ENCODE results near the gene GPC6.

GPC6 gene

DNA sequence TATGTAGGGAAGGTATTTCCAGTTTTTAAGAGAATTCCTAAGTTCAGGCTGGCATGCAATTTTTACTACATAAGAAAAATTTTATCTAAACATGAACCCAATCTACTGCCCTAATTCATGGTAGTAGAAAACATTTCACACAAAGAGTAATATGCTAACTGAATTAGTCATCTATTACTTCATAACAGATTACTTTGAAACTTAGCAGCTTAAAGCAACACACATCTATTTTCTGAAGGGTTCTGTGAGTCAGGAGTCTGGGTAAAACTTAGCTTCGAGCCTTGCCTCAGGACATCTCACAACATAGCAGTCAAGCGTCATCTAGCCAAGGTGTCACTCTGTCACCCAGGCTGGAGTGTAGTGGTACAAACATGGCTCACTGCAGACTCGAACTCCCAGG, 715.4 kb downstream of the GPC6 start:
- FAIRE-seq = no peak
- no peak for DNase-seq (ENCODE audit: insufficient read length)
- TF ChIP-seq TAF1 (IDR thresholded peaks at IDR 0.05; ENCODE audit: borderline replicate concordance, low read depth, low read length) (no peak), POLR2AphosphoS5 (IDR thresholded peaks at IDR 0.05; ENCODE audit: low read depth, low read length) (no peak), POLR2A (IDR thresholded peaks at IDR 0.05; ENCODE audit: low read depth, low read length) (no peak)

DNA sequence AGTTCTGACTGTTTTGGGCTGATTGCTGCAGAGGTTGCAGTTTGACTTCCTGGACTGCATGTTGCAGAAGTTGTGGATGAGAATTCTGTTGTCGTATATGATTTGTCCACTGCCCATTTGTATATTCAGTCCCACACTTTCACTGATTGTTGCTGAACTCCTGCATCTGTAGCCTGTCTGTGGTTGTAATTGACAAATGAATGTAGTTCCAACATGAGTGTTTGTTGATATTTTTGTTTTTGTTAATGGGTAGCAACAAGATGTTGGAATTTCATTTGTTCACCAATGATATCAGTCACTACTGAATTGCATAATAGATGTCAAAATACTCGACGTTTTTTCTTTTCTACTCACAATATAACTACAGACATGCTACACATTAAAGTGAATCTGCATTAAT, 719.0 kb downstream of the GPC6 start:
- no peak for FAIRE-seq
- no peak for DNase-seq (ENCODE audit: insufficient read length)
- no peak for TF ChIP-seq POLR2AphosphoS5 (IDR thresholded peaks at IDR 0.05; ENCODE audit: low read depth, low read length)
- no peak for TF ChIP-seq TAF1 (IDR thresholded peaks at IDR 0.05; ENCODE audit: borderline replicate concordance, low read depth, low read length)
- TF ChIP-seq POLR2A (IDR thresholded peaks at IDR 0.05; ENCODE audit: low read depth, low read length) = no peak

DNA sequence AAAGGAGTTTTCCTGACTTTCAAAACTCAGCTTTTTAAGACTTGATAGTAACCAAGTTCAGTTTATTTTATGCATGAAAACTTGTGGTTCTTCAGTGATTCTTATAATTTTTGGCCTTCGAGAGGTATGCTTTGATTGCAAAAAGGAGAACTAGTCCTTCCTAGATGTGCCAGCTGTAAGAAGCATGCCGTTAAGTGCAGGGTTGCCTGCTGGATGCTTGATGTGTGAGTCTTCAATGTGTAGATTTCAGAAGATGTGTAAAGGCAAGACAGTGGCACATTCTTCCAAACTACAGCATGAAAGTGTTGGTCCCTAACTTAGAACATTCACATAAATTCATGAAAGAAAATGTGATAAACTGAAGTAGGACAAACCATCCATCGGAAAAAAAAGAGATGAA, 720.4 kb downstream of the GPC6 start:
- FAIRE-seq (no peak), DNase-seq (ENCODE audit: insufficient read length) (no peak)
- TF ChIP-seq TAF1 (IDR thresholded peaks at IDR 0.05; ENCODE audit: borderline replicate concordance, low read depth, low read length) (no peak), POLR2A (IDR thresholded peaks at IDR 0.05; ENCODE audit: low read depth, low read length) (no peak), POLR2AphosphoS5 (IDR thresholded peaks at IDR 0.05; ENCODE audit: low read depth, low read length) (no peak)

DNA sequence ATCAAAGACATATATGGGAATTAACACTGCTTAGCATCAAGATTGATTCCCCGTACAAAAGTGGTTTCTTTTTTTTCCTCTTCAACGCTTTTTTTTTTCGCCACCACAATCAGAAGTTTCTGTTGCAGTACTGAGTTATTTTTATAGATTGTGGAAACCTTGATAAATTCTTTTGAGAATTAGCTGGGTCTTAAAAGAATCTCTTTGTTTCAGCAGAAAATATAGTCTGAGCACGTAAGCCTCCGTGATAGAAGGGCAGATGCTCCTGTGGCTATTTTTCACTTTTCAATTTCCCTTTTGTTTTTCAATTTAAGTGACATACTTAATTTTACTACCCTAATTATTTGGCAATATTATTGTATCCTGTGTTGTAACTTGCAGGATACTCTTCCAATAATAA, 721.0 kb downstream of the GPC6 start:
- no peak for FAIRE-seq
- no peak for TF ChIP-seq POLR2AphosphoS5 (IDR thresholded peaks at IDR 0.05; ENCODE audit: low read depth, low read length)
- TF ChIP-seq POLR2A (IDR thresholded peaks at IDR 0.05; ENCODE audit: low read depth, low read length) = no peak
- TF ChIP-seq TAF1 (IDR thresholded peaks at IDR 0.05; ENCODE audit: borderline replicate concordance, low read depth, low read length) = no peak
- DNase-seq (ENCODE audit: insufficient read length) = no peak

DNA sequence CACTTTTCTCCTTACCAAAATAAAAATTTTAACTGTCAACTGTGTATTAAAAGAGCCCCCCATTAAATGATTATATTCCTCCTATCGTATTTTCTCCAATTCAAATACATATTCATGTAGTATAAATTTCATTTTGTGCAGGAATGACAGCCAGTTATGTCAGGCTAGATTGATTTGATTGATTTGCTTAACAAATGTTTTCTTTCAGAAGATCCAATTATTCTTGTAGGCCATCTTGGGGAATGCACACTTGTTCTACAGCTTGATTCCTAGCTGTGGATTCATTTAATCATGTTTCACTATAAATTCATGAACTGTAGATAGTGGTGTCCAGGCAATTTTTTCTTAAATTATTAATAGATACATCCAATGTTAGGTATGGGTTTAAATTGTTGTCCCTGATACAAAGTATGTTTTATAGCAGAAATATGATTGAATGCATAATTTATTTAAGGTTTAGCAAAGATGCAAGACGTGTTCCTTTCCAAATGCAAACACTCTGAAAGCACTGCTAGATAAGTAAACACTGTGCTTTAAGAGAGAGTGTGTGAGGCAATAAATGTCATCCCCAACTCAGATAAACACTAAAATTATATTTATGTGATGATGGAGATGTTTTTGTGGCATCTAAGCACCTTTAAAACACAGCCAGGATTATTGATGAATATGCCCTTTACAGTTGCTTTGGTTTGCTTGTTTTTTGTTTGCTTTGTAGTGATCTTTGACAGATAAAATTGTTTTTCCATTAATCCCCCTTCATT, 721.7 kb downstream of the GPC6 start:
- TF ChIP-seq TAF1 (IDR thresholded peaks at IDR 0.05; ENCODE audit: borderline replicate concordance, low read depth, low read length) (no peak), POLR2AphosphoS5 (IDR thresholded peaks at IDR 0.05; ENCODE audit: low read depth, low read length) (no peak), POLR2A (IDR thresholded peaks at IDR 0.05; ENCODE audit: low read depth, low read length) (no peak)
- FAIRE-seq = no peak
- DNase-seq (ENCODE audit: insufficient read length) = no peak

DNA sequence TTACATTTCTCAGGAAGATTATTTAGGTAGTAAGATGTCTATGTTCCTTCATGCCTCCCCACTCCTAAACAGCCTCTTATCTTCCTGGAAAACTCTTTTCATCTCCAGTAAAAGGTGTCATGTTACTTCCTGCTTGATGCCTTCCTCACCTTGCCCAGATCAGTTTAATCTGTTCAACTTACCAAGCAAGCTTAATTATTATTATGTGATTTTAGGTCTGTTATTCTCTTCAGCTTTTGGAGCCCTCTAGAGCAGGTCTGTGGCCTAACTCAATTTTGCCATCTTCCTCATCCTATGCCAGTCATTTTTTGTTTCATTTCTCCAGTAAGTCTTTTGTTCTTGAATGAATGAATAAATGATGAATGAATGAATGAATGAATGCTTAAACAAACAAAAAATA, 724.5 kb downstream of the GPC6 start:
- FAIRE-seq (no peak), DNase-seq (ENCODE audit: insufficient read length) (no peak)
- TF ChIP-seq TAF1 (IDR thresholded peaks at IDR 0.05; ENCODE audit: borderline replicate concordance, low read depth, low read length) (no peak), POLR2AphosphoS5 (IDR thresholded peaks at IDR 0.05; ENCODE audit: low read depth, low read length) (no peak), POLR2A (IDR thresholded peaks at IDR 0.05; ENCODE audit: low read depth, low read length) (no peak)

DNA sequence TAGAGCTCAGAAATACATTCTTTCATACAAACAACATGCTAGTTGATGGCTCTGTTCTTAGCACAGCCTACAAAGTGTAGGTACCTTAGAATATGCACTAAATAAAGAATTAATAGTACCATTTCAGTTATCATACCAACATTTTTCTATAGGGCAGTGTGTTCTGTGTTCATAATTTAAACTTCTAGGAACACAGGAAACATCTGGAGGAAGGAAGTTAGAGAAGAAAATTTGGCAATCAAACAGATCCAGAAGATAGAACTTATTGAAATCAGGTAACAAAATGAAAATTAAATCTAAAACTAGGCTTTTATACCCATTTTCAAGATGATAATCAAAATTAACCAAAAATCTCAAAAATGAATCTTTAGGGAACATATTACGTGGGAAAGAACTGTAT, 725.3 kb downstream of the GPC6 start:
- no peak for DNase-seq (ENCODE audit: insufficient read length)
- no peak for FAIRE-seq
- no peak for TF ChIP-seq TAF1 (IDR thresholded peaks at IDR 0.05; ENCODE audit: borderline replicate concordance, low read depth, low read length)
- no peak for TF ChIP-seq POLR2A (IDR thresholded peaks at IDR 0.05; ENCODE audit: low read depth, low read length)
- no peak for TF ChIP-seq POLR2AphosphoS5 (IDR thresholded peaks at IDR 0.05; ENCODE audit: low read depth, low read length)

DNA sequence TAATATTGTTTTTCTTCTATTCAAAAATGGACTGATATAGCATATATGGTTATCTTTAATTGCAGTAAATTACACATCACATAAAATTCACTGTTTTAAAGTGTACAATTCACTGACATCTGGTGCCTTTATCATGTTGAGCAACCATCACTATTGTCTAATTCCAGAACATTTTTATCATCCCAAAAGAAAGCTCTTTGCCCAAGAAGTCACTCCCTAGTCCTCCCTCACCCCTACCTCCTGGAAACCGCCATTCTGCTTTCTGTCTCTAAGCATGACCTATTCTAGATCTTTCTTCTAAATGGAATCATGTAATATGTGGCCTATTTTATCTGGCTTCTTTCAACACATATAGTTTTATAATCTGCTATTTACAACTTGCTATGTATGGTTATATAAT, 727.2 kb downstream of the GPC6 start:
- no peak for TF ChIP-seq POLR2AphosphoS5 (IDR thresholded peaks at IDR 0.05; ENCODE audit: low read depth, low read length)
- no peak for TF ChIP-seq TAF1 (IDR thresholded peaks at IDR 0.05; ENCODE audit: borderline replicate concordance, low read depth, low read length)
- TF ChIP-seq POLR2A (IDR thresholded peaks at IDR 0.05; ENCODE audit: low read depth, low read length) = no peak
- FAIRE-seq (no peak), DNase-seq (ENCODE audit: insufficient read length) (no peak)

DNA sequence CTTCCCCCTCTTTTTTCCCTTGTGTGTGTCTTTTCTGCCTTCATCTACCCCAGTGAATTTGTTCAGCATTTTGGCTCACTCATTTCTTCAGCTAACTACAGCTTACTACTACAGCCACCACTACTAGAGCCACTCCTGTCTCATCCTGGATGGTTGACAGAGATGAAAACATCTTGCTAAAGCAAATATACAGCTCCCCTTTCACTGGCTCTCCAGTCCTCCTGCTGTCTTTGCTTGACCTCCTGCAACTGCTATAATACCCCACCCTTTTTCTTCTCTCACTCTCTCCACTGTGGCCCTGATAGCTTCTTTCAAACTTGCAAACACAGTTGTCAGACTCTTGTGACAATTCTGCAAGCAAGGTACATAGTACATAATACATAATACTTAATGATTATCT, 729.3 kb downstream of the GPC6 start:
- FAIRE-seq (no peak), DNase-seq (ENCODE audit: insufficient read length) (no peak)
- TF ChIP-seq TAF1 (IDR thresholded peaks at IDR 0.05; ENCODE audit: borderline replicate concordance, low read depth, low read length) (no peak), POLR2A (IDR thresholded peaks at IDR 0.05; ENCODE audit: low read depth, low read length) (no peak), POLR2AphosphoS5 (IDR thresholded peaks at IDR 0.05; ENCODE audit: low read depth, low read length) (no peak)

DNA sequence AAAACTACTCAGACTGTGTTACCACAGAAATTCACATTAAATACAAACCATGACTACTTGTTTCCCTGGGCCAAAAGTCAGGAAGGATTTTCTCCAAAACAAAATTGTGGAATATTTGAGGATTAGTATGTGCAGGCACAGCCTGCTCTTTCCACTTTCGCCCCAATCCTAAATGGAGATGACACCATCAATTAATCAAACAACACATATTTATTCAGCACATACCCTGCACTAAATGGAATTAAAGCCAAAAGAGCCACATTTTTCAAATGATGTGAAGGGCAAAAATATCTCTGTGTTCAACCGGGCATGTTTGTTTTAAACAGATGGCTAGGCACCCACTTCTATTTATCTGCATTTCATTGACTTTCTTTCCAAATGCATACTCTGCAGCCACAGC, 729.8 kb downstream of the GPC6 start:
- DNase-seq (ENCODE audit: insufficient read length) (no peak), FAIRE-seq (no peak)
- TF ChIP-seq POLR2AphosphoS5 (IDR thresholded peaks at IDR 0.05; ENCODE audit: low read depth, low read length) = no peak
- TF ChIP-seq POLR2A (IDR thresholded peaks at IDR 0.05; ENCODE audit: low read depth, low read length) = no peak
- TF ChIP-seq TAF1 (IDR thresholded peaks at IDR 0.05; ENCODE audit: borderline replicate concordance, low read depth, low read length) = no peak

DNA sequence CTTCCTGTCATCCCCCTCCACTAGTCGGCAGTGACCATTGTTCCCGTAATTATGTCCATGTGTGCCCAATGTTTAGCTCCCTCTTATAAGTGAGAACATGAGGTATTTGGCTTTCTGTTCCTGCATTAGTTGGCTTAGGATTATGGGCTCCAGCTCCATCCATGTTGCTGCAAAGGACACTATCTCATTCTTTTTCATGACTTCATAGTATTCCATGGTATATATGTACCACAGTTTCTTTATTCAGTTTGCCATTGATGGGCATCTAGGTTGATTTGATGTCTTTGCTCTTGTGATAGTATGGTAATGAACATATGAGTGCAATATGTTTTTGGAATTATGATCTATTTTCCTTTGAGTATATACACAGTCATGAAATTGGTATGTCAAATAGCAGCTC, 730.8 kb downstream of the GPC6 start:
- TF ChIP-seq POLR2AphosphoS5 (IDR thresholded peaks at IDR 0.05; ENCODE audit: low read depth, low read length) (no peak), TAF1 (IDR thresholded peaks at IDR 0.05; ENCODE audit: borderline replicate concordance, low read depth, low read length) (no peak), POLR2A (IDR thresholded peaks at IDR 0.05; ENCODE audit: low read depth, low read length) (no peak)
- FAIRE-seq (no peak), DNase-seq (ENCODE audit: insufficient read length) (no peak)

DNA sequence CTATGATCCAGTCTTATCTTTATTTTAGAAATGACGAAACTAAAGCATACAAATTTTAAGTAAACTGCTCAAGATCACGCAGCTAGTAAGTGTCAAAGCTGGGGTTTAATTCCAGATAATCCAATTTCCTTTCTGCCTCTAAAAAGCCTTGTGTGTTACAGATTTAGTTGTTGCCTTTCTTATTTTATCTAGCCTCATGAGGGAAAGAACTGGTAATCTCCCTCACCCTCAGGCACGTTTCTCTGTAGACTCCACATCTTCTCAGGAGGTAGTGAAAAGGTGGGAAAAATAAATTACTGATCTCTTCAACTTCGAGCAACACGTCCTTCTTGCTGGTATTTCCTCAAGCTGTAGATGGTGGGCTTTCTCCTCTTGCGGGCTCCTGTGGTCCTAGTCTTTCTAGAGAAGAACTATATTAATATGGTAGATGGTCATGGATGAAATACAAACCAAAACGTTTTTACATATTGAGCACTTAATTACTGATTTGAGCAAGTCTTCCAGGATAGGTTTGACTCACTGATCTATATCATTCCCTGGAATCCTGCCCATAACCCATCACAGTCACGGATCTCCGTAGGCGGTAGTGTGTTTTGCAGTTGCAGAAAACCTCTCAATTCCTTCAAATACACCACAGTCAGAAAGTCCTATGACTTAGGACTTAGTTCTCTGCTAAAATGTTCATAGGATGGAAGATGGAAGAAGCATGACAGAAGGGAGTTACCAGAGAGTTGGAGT, 733.4 kb downstream of the GPC6 start:
- DNase-seq (ENCODE audit: insufficient read length) (no peak), FAIRE-seq (no peak)
- TF ChIP-seq POLR2AphosphoS5 (IDR thresholded peaks at IDR 0.05; ENCODE audit: low read depth, low read length) (no peak), TAF1 (IDR thresholded peaks at IDR 0.05; ENCODE audit: borderline replicate concordance, low read depth, low read length) (no peak)
